Fibroblast of villous mesenchyme (primary cell): ENCODE data around the gene MGST3. TPM values are rescaled to one million over a fixed set of nuclear protein-coding genes. Genes with fewer than 3 reads are reported as not detected.
"Not testable (repeated sequence)": the region's sequence is repeated elsewhere in the genome, so short reads cannot be mapped to it uniquely, and the experiment has no call there.

Experiments
- DNase-seq: peaks from one replicate; pipeline ENCODE4 v3.0.0-alpha.2; 2010; ENCODE audit warnings: low read depth
- H3K4me3 ChIP-seq: 2 replicates; pipeline ENCODE4 v1.5.1; 2011; ENCODE audit warnings: low read depth, mild to moderate bottlenecking, low read length
- CTCF ChIP-seq: IDR thresholded peaks from 2 replicates; pipeline ENCODE4 v1.5.1; 2012; ENCODE audit warnings: low read depth, mild to moderate bottlenecking, low read length; ENCODE audit not compliant: insufficient read depth
- total RNA-seq: library from RNA; depleted of rRNA; stranded (reverse); fragments of >200 nt; gene quantifications from 2 replicates; pipeline ENCODE4 v1.2.3, GENCODE V29; 2012

Gene MGST3
- total RNA-seq, 1 donor, result 126 TPM

DNA sequence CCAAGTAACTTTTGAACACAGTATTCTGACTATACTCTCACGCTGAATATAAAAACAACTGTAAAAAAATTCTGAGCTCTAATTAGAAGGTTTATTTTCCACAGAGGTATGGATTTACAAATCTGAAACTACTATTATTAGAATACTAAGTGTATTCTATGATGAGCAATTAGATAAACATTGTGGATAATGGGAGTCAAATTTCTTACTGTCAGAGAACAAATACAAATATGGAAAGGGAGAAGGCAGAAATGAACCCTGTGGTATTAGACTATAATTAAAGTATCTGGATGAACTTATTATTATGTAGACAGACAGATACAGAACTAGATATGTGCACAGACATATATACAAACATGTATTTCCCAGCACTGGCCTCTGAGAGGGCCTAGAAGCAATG is 44.8 kb downstream of the MGST3 start:
- DNase-seq, result no peak

GRCh38 chr1:165678509-165678908 is 47.5 kb downstream of the MGST3 start:
- TF ChIP-seq CTCF, result no peak
- H3K4me3 ChIP-seq, result no peak overlapping the region
- no peak for DNase-seq

More for the DNA sequence above, 44.8 kb downstream of the MGST3 start:
- TF ChIP-seq CTCF, result no peak
- H3K4me3 ChIP-seq, result no peak overlapping the region

- no peak for DNase-seq
- no peak for TF ChIP-seq CTCF
These were observed 48.4 kb downstream of the MGST3 start for GRCh38 chr1:165679282-165680036.

DNA sequence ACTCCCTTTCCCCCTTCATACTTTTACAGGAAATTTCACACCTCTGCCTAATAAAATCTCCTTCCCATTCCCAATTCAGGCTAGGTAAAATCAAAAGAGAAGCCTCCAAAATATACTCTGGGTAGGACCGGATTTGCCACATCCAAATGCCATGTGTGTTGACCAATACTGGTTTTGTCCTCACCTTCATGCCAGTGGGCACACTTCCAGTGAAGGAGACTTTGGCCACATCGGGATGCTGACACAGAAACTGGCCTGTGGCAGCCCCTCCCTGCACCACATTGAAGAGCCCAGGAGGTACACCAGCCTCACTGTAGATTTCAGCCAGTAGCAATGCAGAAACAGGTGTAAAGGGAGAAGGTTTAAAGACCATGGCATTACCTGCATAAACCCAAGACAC is 49.3 kb downstream of the MGST3 start:
- TF ChIP-seq CTCF, result no peak
- no peak for DNase-seq

More at GRCh38 chr1:165679282-165680036, 48.4 kb downstream of the MGST3 start:
- no peak overlapping the region for H3K4me3 ChIP-seq

GRCh38 chr1:165680773-165681172 is 49.7 kb downstream of the MGST3 start:
- DNase-seq, H3K4me3 ChIP-seq: not testable (repeated sequence)

More for the DNA sequence above, 49.3 kb downstream of the MGST3 start:
- no peak overlapping the region for H3K4me3 ChIP-seq

DNA sequence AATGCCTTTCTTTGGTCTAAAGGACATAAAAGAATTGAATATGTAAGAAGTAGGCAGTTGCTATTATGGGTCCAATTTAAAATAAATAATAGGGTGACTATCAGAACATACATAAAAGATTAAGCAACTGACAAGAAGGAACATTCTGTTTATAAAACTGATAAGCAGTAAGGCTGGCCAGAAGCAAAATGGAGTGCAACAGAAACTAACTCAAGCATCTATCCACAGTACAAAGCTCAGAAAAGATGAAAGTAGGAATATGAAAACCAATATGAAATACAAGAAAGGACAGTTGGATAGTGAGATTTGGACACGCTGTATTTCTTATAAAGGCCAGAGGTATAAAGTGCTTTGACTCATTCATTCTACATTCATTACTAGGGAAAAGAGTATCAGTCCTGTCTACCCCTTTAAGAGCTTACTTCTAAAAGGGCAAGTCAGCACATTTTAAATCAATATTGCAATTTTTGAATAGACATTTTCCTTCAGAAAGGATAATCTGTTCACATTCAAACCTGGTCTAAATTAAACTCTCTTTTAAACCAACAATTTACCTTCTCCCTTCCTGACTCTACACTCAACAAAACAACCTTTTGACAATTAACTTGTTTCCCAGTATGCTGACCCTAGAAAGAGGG is 52.9 kb downstream of the MGST3 start:
- no peak overlapping the region for H3K4me3 ChIP-seq
- no peak for TF ChIP-seq CTCF
- no peak for DNase-seq

- peak; percentile 10 for DNase-seq
- H3K4me3 ChIP-seq, result no peak overlapping the region
- TF ChIP-seq CTCF, result peak; percentile 37
These were observed 55.3 kb downstream of the MGST3 start for GRCh38 chr1:165686121-165686970.
